ENCODE measurements around the gene SLC34A3. TPM values are rescaled to one million over a fixed set of nuclear protein-coding genes. Genes with fewer than 3 reads are reported as not detected.

The SLC34A3 gene
- total RNA-seq, 4 donors from 2014 or later, result not detected

- H3K4me1 ChIP-seq, result peaks cover 30 to 53% (median 43%) of the 10 kb centered on the region in 4 donors
- H3K27ac ChIP-seq, result no peak overlapping the region
- intact Hi-C loops (cut with DNase I; ENCODE audit: low total_unique reads), result no loop called here
- WGBS, 2 donors (ENCODE audit: low coverage in 1 of 2), result 25% methylated on average over 26 of the region's 40 CpGs; no CpG with 5 or more reads in 1 of the 2 donors
- no peak for DNase-seq
- TF ChIP-seq CTCF (IDR thresholded peaks at IDR 0.05) (no peak), POLR2AphosphoS5 (IDR thresholded peaks at IDR 0.05) (no peak), EP300 (IDR thresholded peaks at IDR 0.05; ENCODE audit: low read depth) (no peak), POLR2A (IDR thresholded peaks at IDR 0.05) (no peak)
- in situ Hi-C loops (cut with MboI; ENCODE audit: low pct_ligation_motif_present in 1 of 4, low pct_unique_long_range_greater_than_20kb in 1 of 4, low sequenced_read_pairs in 3 of 4), result loop anchor here in 1 of 4 donors (10.0 kb wide), 1 partner anchor 109 kb away; no protein-coding TSS in a partner anchor
- no peaks in the 10 kb centered on the region for H3K9me3 ChIP-seq
- no peaks in the 10 kb centered on the region for H3K36me3 ChIP-seq
- no peak overlapping the region for H3K4me3 ChIP-seq
- H3K27me3 ChIP-seq, result peaks cover 59% of the 10 kb centered on the region
These were observed 3.5 kb downstream of the SLC34A3 start for GRCh38 chr9:137234055-137234697.

GRCh38 chr9:137234758-137235423 lies 4.2 kb downstream of the SLC34A3 start:
- Histone ChIP-seq H3K36me3 (no peaks in the 10 kb centered on the region), H3K27me3 (peaks cover 52% of the 10 kb centered on the region), H3K27ac (no peak overlapping the region), H3K4me3 (no peak overlapping the region), H3K9me3 (no peaks in the 10 kb centered on the region), H3K4me1 (peaks cover 37 to 57% (median 45%) of the 10 kb centered on the region in 4 donors)
- WGBS, 2 donors (ENCODE audit: low coverage in 1 of 2), result 66 to 80% methylated on average over 2 to 17 of the region's 18 CpGs
- TF ChIP-seq POLR2A (IDR thresholded peaks at IDR 0.05), result no peak
- no peak for TF ChIP-seq CTCF (IDR thresholded peaks at IDR 0.05)
- no peak for TF ChIP-seq EP300 (IDR thresholded peaks at IDR 0.05; ENCODE audit: low read depth)
- no peak for TF ChIP-seq POLR2AphosphoS5 (IDR thresholded peaks at IDR 0.05)
- in situ Hi-C loops (cut with MboI; ENCODE audit: low pct_ligation_motif_present in 1 of 4, low pct_unique_long_range_greater_than_20kb in 1 of 4, low sequenced_read_pairs in 3 of 4), result loop anchor here in 1 of 4 donors (10.0 kb wide), 1 partner anchor 110 kb away; no protein-coding TSS in a partner anchor
- intact Hi-C loops (cut with DNase I; ENCODE audit: low total_unique reads), result no loop called here
- DNase-seq, result no peak

- DNase-seq, result no peak
- Histone ChIP-seq H3K4me3 (peak overlapping the region in 1 of 4 donors; percentile 26), H3K27ac (no peak overlapping the region), H3K36me3 (no peaks in the 10 kb centered on the region), H3K4me1 (peaks cover 34 to 52% (median 44%) of the 10 kb centered on the region in 4 donors), H3K27me3 (peaks cover 44% of the 10 kb centered on the region), H3K9me3 (no peaks in the 10 kb centered on the region)
- in situ Hi-C loops (cut with MboI; ENCODE audit: low pct_ligation_motif_present in 1 of 4, low pct_unique_long_range_greater_than_20kb in 1 of 4, low sequenced_read_pairs in 3 of 4), result loop anchor here in 1 of 4 donors (10.0 kb wide), 1 partner anchor 111 kb away; no protein-coding TSS in a partner anchor
- 61% methylated on average over 15 of the region's 35 CpGs; no CpG with 5 or more reads in 1 of the 2 donors for WGBS, 2 donors (ENCODE audit: low coverage in 1 of 2)
- TF ChIP-seq POLR2AphosphoS5 (IDR thresholded peaks at IDR 0.05), result no peak
- TF ChIP-seq POLR2A (IDR thresholded peaks at IDR 0.05), result no peak
- TF ChIP-seq CTCF (IDR thresholded peaks at IDR 0.05), result no peak
- TF ChIP-seq EP300 (IDR thresholded peaks at IDR 0.05; ENCODE audit: low read depth), result no peak
- intact Hi-C loops (cut with DNase I; ENCODE audit: low total_unique reads), result no loop called here
These were observed 4.9 kb downstream of the SLC34A3 start for GRCh38 chr9:137235424-137236237.
